Breast epithelium (tissue), 4 donors: ENCODE data around the gene HNRNPL. TPM values are rescaled to one million over a fixed set of nuclear protein-coding genes. Genes with fewer than 3 reads are reported as not detected.
A peak's percentile ranks its signal among the peaks of the same experiment; 100 is the strongest.
"Not testable (repeated sequence)": the region's sequence is repeated elsewhere in the genome, so short reads cannot be mapped to it uniquely, and the experiment has no call there.

Experiments used
- DNase-seq, 2 donors: peaks; one replicate each; pipeline ENCODE4 v3.0.0-alpha.2; 2019; ENCODE audit warnings: low spot score in 2 of 2
- H3K27ac ChIP-seq, 2 donors: fragments of 200-600 bp; sonication (generic) in 1 of 2; one replicate each; pipeline ENCODE4 v1.5.1; 2016 to 2019; ENCODE audit warnings: mild to moderate bottlenecking in 1 of 2
- H3K27me3 ChIP-seq, 2 donors: fragments of 200-600 bp; sonication (generic) in 1 of 2; one replicate each; pipeline versions ENCODE4 v1.5.1 to v1.6.0; 2017 to 2019; ENCODE audit warnings: control low read depth in 1 of 2, mild to moderate bottlenecking in 1 of 2
- H3K36me3 ChIP-seq: fragments of 200-600 bp; one replicate; pipeline ENCODE4 v1.5.1; 2019
- H3K4me1 ChIP-seq, 2 donors: fragments of 200-600 bp; sonication (generic); one replicate each; pipeline ENCODE4 v1.5.1; 2016 to 2019; ENCODE audit warnings: control low read depth in 1 of 2
- H3K4me3 ChIP-seq, 3 donors: fragments of 200-600 bp; sonication (generic); 1 replicate in 2 of 3; 2 replicates in 1 of 3; pipeline ENCODE4 v1.5.1; 2016 to 2019; ENCODE audit warnings: mild to moderate bottlenecking in 3 of 3, moderate library complexity in 2 of 3
- H3K9me3 ChIP-seq, 2 donors: fragments of 200-600 bp; sonication (generic) in 1 of 2; one replicate each; pipeline ENCODE4 v1.5.1; 2016 to 2019; ENCODE audit warnings: control low read depth in 1 of 2
- POLR2A ChIP-seq: fragments of 450-650 bp; IDR thresholded peaks from one replicate; pipeline ENCODE4 v1.6.1; 2016; ENCODE audit warnings: antibody characterized with exemption, mild to moderate bottlenecking, moderate library complexity
- POLR2AphosphoS5 ChIP-seq, 3 donors: sonication (generic); formaldehyde crosslinking; IDR thresholded peaks; one replicate each; pipeline ENCODE4 v1.6.1; 2017; ENCODE audit warnings: antibody characterized with exemption in 3 of 3
- intact Hi-C: fragments of 100-400 bp; cut with DNase I; formaldehyde crosslinking; loops from one replicate; pipeline ENCODE4 v1.15.1; 2023; ENCODE audit warnings: low total_unique reads
- total RNA-seq, 3 donors: library from RNA; depleted of rRNA; stranded (reverse); fragments of >200 nt; gene quantifications; one replicate each; pipeline ENCODE4 v1.1.0, GENCODE V29; 2016
- TF ChIP-seq, protein P1 (sequence below), 3 donors: fragments of 450-650 bp; IDR thresholded peaks; one replicate each; pipeline ENCODE4 v1.5.1; 2016 to 2017; ENCODE audit warnings: antibody characterized with exemption in 3 of 3, mild to moderate bottlenecking in 3 of 3, moderate library complexity in 3 of 3

Gene HNRNPL
- total RNA-seq, 3 donors from 2014 or later = 164 to 193 (median 168) TPM

- no peak overlapping the region for H3K4me3 ChIP-seq
- no peaks in the 10 kb centered on the region for H3K9me3 ChIP-seq
- H3K27ac ChIP-seq = peak overlapping the region in 1 of 2 donors; percentile 40
- H3K4me1 ChIP-seq = no peaks in the 10 kb centered on the region
- no peaks in the 10 kb centered on the region for H3K27me3 ChIP-seq
- no peaks in the 10 kb centered on the region for H3K36me3 ChIP-seq
- intact Hi-C loops = no loop called here
- peak in 1 of 2 donors; percentile 26 for DNase-seq
- TF ChIP-seq, protein P1, sequence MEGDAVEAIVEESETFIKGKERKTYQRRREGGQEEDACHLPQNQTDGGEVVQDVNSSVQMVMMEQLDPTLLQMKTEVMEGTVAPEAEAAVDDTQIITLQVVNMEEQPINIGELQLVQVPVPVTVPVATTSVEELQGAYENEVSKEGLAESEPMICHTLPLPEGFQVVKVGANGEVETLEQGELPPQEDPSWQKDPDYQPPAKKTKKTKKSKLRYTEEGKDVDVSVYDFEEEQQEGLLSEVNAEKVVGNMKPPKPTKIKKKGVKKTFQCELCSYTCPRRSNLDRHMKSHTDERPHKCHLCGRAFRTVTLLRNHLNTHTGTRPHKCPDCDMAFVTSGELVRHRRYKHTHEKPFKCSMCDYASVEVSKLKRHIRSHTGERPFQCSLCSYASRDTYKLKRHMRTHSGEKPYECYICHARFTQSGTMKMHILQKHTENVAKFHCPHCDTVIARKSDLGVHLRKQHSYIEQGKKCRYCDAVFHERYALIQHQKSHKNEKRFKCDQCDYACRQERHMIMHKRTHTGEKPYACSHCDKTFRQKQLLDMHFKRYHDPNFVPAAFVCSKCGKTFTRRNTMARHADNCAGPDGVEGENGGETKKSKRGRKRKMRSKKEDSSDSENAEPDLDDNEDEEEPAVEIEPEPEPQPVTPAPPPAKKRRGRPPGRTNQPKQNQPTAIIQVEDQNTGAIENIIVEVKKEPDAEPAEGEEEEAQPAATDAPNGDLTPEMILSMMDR (IDR thresholded peaks at IDR 0.05) = no peak
- TF ChIP-seq POLR2A (no peak), POLR2AphosphoS5 (IDR thresholded peaks at IDR 0.05) (no peak)
Measured at GRCh38 chr19:38891771-38892170, 42.0 kb upstream of the HNRNPL start.

GRCh38 chr19:38890686-38891085 is 40.9 kb upstream of the HNRNPL start:
- Histone ChIP-seq H3K36me3 (no peaks in the 10 kb centered on the region), H3K4me1 (no peaks in the 10 kb centered on the region), H3K9me3 (no peaks in the 10 kb centered on the region), H3K27ac (no peak overlapping the region), H3K27me3 (no peaks in the 10 kb centered on the region), H3K4me3 (no peak overlapping the region)
- TF ChIP-seq POLR2A (no peak), POLR2AphosphoS5 (IDR thresholded peaks at IDR 0.05) (no peak)
- TF ChIP-seq, protein P1 (IDR thresholded peaks at IDR 0.05) = no peak
- no peak for DNase-seq
- intact Hi-C loops = no loop called here

DNA sequence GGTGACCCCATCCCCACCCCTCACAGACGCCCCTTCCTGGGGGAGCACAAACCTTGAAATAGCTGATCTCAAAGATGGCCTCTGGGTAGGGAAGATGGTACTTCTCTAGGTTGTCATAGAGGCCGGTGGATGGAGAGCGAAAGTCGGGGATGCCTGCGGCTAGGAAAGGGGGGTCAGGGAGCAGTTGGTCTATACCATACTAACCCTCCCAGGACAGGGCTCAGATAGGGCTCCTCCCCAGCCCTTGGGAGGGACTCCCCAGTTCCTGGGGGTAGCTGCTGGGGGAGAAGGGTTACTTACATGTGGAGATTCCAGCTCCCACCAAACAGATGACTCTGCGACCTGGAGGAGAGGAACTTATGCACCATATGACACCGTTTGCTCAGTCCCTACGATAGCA is 40.0 kb upstream of the HNRNPL start:
- H3K4me1 ChIP-seq = no peaks in the 10 kb centered on the region
- intact Hi-C loops = no loop called here
- no peaks in the 10 kb centered on the region for H3K9me3 ChIP-seq
- TF ChIP-seq POLR2A (no peak), POLR2AphosphoS5 (IDR thresholded peaks at IDR 0.05) (no peak)
- TF ChIP-seq, protein P1 (IDR thresholded peaks at IDR 0.05) = no peak
- no peaks in the 10 kb centered on the region for H3K36me3 ChIP-seq
- no peak for DNase-seq
- no peak overlapping the region for H3K27ac ChIP-seq
- no peaks in the 10 kb centered on the region for H3K27me3 ChIP-seq
- H3K4me3 ChIP-seq = no peak overlapping the region

- H3K27me3 ChIP-seq = no peaks in the 10 kb centered on the region
- H3K4me3 ChIP-seq = no peak overlapping the region
- H3K9me3 ChIP-seq = no peaks in the 10 kb centered on the region
- TF ChIP-seq POLR2AphosphoS5 (IDR thresholded peaks at IDR 0.05) (no peak), POLR2A (no peak)
- TF ChIP-seq, protein P1 (IDR thresholded peaks at IDR 0.05) = no peak
- no peak overlapping the region for H3K27ac ChIP-seq
- intact Hi-C loops = no loop called here
- DNase-seq = no peak
- H3K36me3 ChIP-seq = no peaks in the 10 kb centered on the region
- H3K4me1 ChIP-seq = no peaks in the 10 kb centered on the region
Measured at GRCh38 chr19:38888876-38889275, 39.1 kb upstream of the HNRNPL start.

DNA sequence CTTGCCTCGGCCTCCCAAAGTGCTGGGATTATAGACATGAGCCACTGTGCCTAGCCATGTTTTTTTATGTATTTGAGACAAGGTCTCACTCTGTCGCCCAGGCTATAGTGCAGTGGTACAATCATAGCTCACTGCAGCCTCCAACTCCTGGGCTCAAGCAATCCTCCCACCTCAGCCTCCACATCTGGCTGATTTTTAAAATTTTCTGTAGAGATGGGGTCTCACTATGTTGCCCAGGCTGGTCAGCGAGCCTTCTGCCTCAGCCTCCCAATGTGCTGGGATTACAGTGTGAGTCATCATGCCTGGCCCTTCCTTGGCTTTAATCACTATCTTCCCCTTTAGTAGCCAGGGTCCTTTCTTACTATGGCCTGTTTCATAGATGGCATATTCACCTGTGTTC is 34.9 kb upstream of the HNRNPL start:
- H3K4me1 ChIP-seq, H3K27me3 ChIP-seq, H3K4me3 ChIP-seq, H3K9me3 ChIP-seq, H3K36me3 ChIP-seq, intact Hi-C loops, DNase-seq, H3K27ac ChIP-seq: not testable (repeated sequence)

DNA sequence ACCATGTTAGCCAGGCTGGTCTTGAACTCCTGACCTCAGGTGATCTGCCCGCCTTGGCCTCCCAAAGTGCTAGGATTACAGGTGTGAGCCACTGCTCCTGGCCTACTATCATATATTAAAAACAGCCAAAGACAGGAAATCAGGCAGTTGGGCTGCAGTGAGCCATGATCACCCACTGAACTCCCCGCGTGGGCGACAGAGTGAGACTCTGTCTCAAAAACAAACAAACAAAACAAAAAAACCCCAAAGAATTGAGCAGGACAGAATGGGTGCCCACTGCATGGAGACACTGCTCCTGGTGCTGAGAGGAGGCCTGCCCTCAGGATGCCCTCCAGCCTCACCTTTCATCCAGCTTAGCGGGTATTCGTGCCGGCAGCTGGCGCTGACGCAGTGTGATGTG is 33.5 kb upstream of the HNRNPL start:
- Histone ChIP-seq H3K27ac (no peak overlapping the region), H3K4me3 (no peak overlapping the region), H3K9me3 (no peaks in the 10 kb centered on the region), H3K36me3 (no peaks in the 10 kb centered on the region), H3K4me1 (no peaks in the 10 kb centered on the region), H3K27me3 (no peaks in the 10 kb centered on the region)
- TF ChIP-seq POLR2A (no peak), POLR2AphosphoS5 (IDR thresholded peaks at IDR 0.05) (no peak)
- TF ChIP-seq, protein P1 (IDR thresholded peaks at IDR 0.05) = no peak
- intact Hi-C loops = no loop called here
- DNase-seq = no peak
